NT2/D1 (cell line): ENCODE results near the gene ATRAID.

Experiments used
- SUZ12 ChIP-seq: IDR thresholded peaks from 2 replicates; pipeline ENCODE4 v1.6.1; 2011; ENCODE audit not compliant: insufficient read length, insufficient read depth; ENCODE audit errors: extremely low read depth
- ZNF274 ChIP-seq: IDR thresholded peaks from 2 replicates; pipeline ENCODE4 v1.6.1; 2011; ENCODE audit warnings: mild to moderate bottlenecking, low read depth, low read length

- TF ChIP-seq SUZ12 (no peak), ZNF274 (no peak)
Measured at GRCh38 chr2:27185331-27186026, 26.4 kb upstream of the ATRAID start.
